GM06990 (cell line): Measurements from ENCODE around the gene NKX2-2.
A peak's percentile ranks its signal among the peaks of the same experiment; 100 is the strongest.

Experiments
- DNase-seq: peaks from one replicate; pipeline ENCODE4 v3.0.0-alpha.2; 2011; ENCODE audit not compliant: insufficient read length; ENCODE audit errors: extremely low read depth
- H3K27me3 ChIP-seq: replicated peaks from 2 replicates; pipeline ENCODE4 v1.6.0; 2011; ENCODE audit warnings: low read length; ENCODE audit not compliant: control insufficient read depth, insufficient read depth
- H3K36me3 ChIP-seq: 2 replicates; pipeline ENCODE4 v1.5.1; 2011; ENCODE audit warnings: low read length; ENCODE audit not compliant: control insufficient read depth, insufficient read depth
- H3K4me3 ChIP-seq: replicated peaks from 2 replicates; pipeline ENCODE4 v1.5.1; 2011; ENCODE audit warnings: low read depth, mild to moderate bottlenecking, control low read depth, low read length
- CTCF ChIP-seq: IDR thresholded peaks from 2 replicates; pipeline ENCODE4 v1.5.1; 2011; ENCODE audit warnings: low read length, control low read depth, mild to moderate bottlenecking, inconsistent platforms; ENCODE audit not compliant: insufficient read depth, poor library complexity, severe bottlenecking

Gene NKX2-2

DNA sequence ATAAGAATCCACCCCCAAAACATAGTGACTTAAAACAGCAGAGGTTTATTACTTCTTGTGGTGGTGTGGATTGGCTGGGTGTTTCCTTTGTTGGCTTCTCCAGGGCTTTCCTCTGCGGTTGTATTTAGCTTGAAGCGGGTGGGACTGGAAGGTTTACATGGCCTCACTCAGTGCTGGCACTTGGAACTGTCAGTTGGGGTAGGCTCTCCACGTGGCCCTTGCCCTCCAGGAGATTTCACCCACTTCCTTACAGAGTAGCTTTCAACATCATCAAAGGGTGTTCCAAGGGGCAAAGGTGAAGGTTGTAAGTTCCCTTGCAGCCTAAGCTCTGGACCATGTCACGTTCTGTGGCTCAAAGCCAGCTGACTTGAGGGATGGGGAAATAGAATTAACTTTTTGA, 32.5 kb upstream of the NKX2-2 start:
- Histone ChIP-seq H3K4me3 (no peak overlapping the region), H3K27me3 (no peaks in the 10 kb centered on the region), H3K36me3 (no peaks in the 10 kb centered on the region)
- DNase-seq = no peak
- no peak for TF ChIP-seq CTCF

DNA sequence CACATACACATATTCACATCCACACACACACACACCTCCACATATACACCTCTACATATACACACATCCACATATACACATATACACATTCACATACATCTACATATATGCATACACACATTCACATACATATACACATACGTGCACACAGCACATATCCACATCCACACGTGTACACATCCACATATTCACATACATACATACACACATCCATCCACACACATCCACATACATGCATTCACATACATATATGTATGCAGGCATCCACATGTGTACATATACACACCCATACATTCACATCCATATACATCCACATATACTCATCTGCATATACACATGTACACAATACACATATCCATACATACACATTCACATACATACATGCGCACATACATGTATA, 25.6 kb upstream of the NKX2-2 start:
- no peak for DNase-seq
- H3K4me3 ChIP-seq = no peak overlapping the region
- no peak for TF ChIP-seq CTCF
- no peaks in the 10 kb centered on the region for H3K27me3 ChIP-seq
- H3K36me3 ChIP-seq = no peaks in the 10 kb centered on the region

- TF ChIP-seq CTCF = no peak
- no peak for DNase-seq
- H3K27me3 ChIP-seq = no peaks in the 10 kb centered on the region; the same call in 1 of the 2 replicates
- H3K36me3 ChIP-seq = no peaks in the 10 kb centered on the region
- no peak overlapping the region for H3K4me3 ChIP-seq
Observed at GRCh38 chr20:21534886-21535285, 21.0 kb upstream of the NKX2-2 start.

DNA sequence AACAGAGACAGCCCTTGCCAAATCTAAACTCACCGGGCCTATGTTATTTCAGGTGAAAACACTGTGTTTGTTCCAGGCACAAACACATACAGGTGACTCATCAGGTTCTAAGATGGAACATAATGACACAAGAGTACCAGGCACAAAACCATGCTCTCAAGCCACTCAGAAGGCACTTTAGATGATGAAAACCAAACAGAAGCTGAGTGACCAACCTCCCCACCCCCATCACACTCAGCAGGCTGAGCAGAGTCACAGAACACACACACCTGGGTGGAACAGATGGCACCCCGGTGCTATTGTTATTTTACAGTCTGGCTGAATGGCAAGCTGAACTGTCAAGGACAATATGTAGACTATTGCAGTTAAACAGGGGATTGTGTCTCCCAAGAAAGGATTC, 20.6 kb upstream of the NKX2-2 start:
- no peak for DNase-seq
- Histone ChIP-seq H3K36me3 (no peaks in the 10 kb centered on the region), H3K27me3 (no peaks in the 10 kb centered on the region; the same call in 1 of the 2 replicates), H3K4me3 (no peak overlapping the region)
- TF ChIP-seq CTCF = no peak

DNA sequence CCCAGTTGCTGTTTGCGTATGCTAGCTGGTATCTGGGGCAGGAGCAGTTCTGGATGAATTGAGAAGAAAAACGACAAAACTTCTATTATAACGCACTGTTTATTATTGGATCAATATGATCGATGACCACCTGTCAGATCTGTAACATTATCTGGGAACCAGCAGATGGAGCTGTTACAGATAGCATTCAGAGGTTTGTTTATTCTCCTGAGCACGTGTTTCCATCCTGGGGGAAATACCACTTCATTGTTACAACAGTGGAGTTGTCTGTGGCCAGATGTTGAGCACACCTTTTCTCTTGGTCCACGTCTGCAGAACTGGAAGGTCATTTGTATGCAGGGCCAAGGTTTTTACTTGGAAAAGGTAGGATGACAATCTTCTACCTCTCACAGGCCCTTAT, 16.0 kb upstream of the NKX2-2 start:
- Histone ChIP-seq H3K27me3 (peaks cover 4% of the 10 kb centered on the region), H3K36me3 (no peaks in the 10 kb centered on the region), H3K4me3 (no peak overlapping the region)
- peak; percentile 48 for TF ChIP-seq CTCF
- no peak for DNase-seq

GRCh38 chr20:21528870-21529269, 15.0 kb upstream of the NKX2-2 start:
- Histone ChIP-seq H3K4me3 (no peak overlapping the region), H3K27me3 (peaks cover 4% of the 10 kb centered on the region), H3K36me3 (no peaks in the 10 kb centered on the region)
- no peak for DNase-seq
- TF ChIP-seq CTCF = peak; percentile 25
